Measurements from ENCODE around the gene SPTBN1.

GRCh38 chr2:54653572-54654204, 197.6 kb downstream of the SPTBN1 start:
- TF ChIP-seq EP300 (IDR thresholded peaks at IDR 0.05) (no peak), CTCF (IDR thresholded peaks at IDR 0.05) (no peak), REST (IDR thresholded peaks at IDR 0.05) (no peak), RAD21 (conservative IDR thresholded peaks at IDR 0.05 in 1 of 2, IDR thresholded peaks at IDR 0.05 in 1 of 2) (no peak), RCOR1 (IDR thresholded peaks at IDR 0.05; ENCODE audit: low read depth, low read length) (no peak), ZSCAN20 (CRISPR knock-in tag; IDR thresholded peaks at IDR 0.05) (no peak), PBX3 (IDR thresholded peaks at IDR 0.05) (no peak), MAX (IDR thresholded peaks at IDR 0.05) (no peak), JUNB (IDR thresholded peaks at IDR 0.05) (no peak)
